PC-9 (cell line): Measurements from ENCODE around the gene OTX1. TPM values are rescaled to one million over a fixed set of nuclear protein-coding genes. Genes with fewer than 3 reads are reported as not detected.

Experiments
- BruUV-seq: library from RNA; stranded (reverse); fragments of 400-500 nt; replicated peaks from 2 replicates; lab custom pipeline; 2021; lab: Mats Ljungman, UMichigan
- CTCF ChIA-PET: fragments of 300-600 bp; sonication (Branson Sonifier 250); formaldehyde crosslinking; loops from one replicate; lab custom pipeline; 2022; ENCODE audit warnings: antibody characterized with exemption; lab: Charles Lee
- POLR2A ChIA-PET: fragments of 300-600 bp; sonication (Branson Sonifier 250); formaldehyde crosslinking; loops from one replicate; lab custom pipeline; 2022; ENCODE audit warnings: antibody characterized with exemption; ENCODE audit not compliant: unreplicated experiment; lab: Charles Lee
- DNase-seq, 2 experiments: peaks; one replicate each; pipeline versions ENCODE4 v3.0.0 to v3.0.0-alpha.2; 2015 to 2022; ENCODE audit warnings: mixed read lengths in 1 of 2
- H2AFZ ChIP-seq: fragments of 200-600 bp; sonication (generic); 2 replicates; pipeline ENCODE4 v1.8.1; 2017; ENCODE audit warnings: antibody characterized with exemption
- H3F3A ChIP-seq: fragments of 200-600 bp; sonication (generic); 2 replicates; pipeline ENCODE4 v1.8.1; 2017; ENCODE audit warnings: antibody characterized with exemption, mild to moderate bottlenecking, low read depth; ENCODE audit not compliant: insufficient read depth
- H3K27ac ChIP-seq: fragments of 200-600 bp; sonication (generic); 2 replicates; pipeline ENCODE4 v1.6.1; 2016; ENCODE audit warnings: mixed run types
- H3K27me3 ChIP-seq: fragments of 200-600 bp; sonication (generic); 2 replicates; pipeline ENCODE4 v1.6.1; 2016; ENCODE audit warnings: low read depth, mixed run types; ENCODE audit not compliant: insufficient read depth
- H3K36me3 ChIP-seq: fragments of 200-600 bp; sonication (generic); 2 replicates; pipeline ENCODE4 v1.6.1; 2016; ENCODE audit warnings: low read depth, mixed run types
- H3K4me1 ChIP-seq: fragments of 200-600 bp; sonication (generic); replicated peaks from 2 replicates; pipeline ENCODE4 v1.6.1; 2016; ENCODE audit warnings: mixed run types; ENCODE audit not compliant: insufficient read depth
- H3K4me2 ChIP-seq: fragments of 200-600 bp; sonication (generic); 2 replicates; pipeline ENCODE4 v1.6.1; 2017; ENCODE audit warnings: mixed run types
- H3K4me3 ChIP-seq: fragments of 200-600 bp; sonication (generic); 2 replicates; pipeline ENCODE4 v1.6.1; 2016; ENCODE audit warnings: mixed run types
- H3K79me2 ChIP-seq: fragments of 200-600 bp; sonication (generic); 2 replicates; pipeline ENCODE4 v1.6.1; 2017; ENCODE audit warnings: low read depth, mixed run types
- H3K9me2 ChIP-seq: fragments of 200-600 bp; sonication (generic); 2 replicates; pipeline ENCODE4 v1.8.1; 2017; ENCODE audit warnings: mild to moderate bottlenecking; ENCODE audit not compliant: insufficient read depth
- H3K9me3 ChIP-seq: fragments of 200-600 bp; sonication (generic); 2 replicates; pipeline ENCODE4 v1.8.1; 2016; ENCODE audit warnings: low read depth; ENCODE audit not compliant: insufficient read depth
- H4K20me1 ChIP-seq: fragments of 200-600 bp; sonication (generic); 2 replicates; pipeline ENCODE4 v1.8.1; 2017; ENCODE audit not compliant: insufficient read depth
- EZH2 ChIP-seq: fragments of 200-600 bp; sonication (generic); IDR thresholded peaks from 2 replicates; pipeline ENCODE4 v1.8.0; 2017; ENCODE audit warnings: antibody characterized with exemption, low read depth
- intact Hi-C: fragments of 100-400 bp; cut with micrococcal nuclease; formaldehyde crosslinking; loops from one replicate; pipeline ENCODE4 v1.10.0; 2022; ENCODE audit not compliant: unreplicated experiment
- total RNA-seq: library from RNA; stranded (reverse); gene quantifications from 2 replicates; pipeline ENCODE4 v1.2.3, GENCODE V29; 2021
- TF ChIP-seq, protein P1 (sequence below): fragments of 200-600 bp; sonication (generic); conservative IDR thresholded peaks from 2 replicates; pipeline ENCODE4 v1.6.1; 2017; ENCODE audit warnings: mixed run types, antibody characterized with exemption, mild to moderate bottlenecking, moderate library complexity

OTX1 gene
- total RNA-seq, 1 experiment from 2014 or later, result 6.8 TPM

DNA sequence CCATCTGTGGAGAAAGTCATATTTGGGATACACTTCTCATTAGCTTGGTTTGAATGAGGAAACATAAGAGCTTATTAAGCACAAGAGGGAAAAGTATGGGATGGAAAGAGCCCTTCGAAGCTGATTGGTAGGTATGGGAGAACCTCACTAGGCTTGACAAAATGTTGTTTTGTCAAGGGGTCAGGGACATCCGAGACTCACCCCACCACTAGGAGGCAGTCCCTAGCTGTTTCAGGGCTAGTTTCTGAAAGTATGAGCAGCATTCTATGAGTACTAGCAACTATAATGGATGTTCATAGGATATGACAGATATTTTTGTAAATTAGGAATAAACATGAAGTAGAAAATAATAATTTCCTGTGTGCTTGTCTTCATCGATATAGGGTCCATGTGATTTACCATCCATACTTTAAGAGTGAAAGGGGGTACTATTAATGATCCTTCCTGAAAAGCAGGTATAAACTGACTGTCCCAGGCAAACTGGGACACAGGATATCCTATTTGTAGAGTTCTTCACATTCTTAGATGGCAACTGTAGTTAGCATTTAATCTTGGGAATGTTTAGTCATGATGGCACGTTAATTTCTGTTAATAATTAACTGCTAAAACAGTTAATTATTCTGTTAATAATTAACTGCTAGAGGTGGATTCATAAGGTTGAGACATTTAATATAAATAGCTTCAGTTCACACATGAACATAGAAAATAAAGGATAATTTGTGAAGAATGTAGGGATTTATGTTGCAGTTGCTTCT lies 28.4 kb downstream of the OTX1 start:
- intact Hi-C loops, result no loop called here
- H3K9me2 ChIP-seq, result no peaks in the 10 kb centered on the region
- no peaks in the 10 kb centered on the region for H3F3A ChIP-seq
- no peaks in the 10 kb centered on the region for H3K79me2 ChIP-seq
- H3K36me3 ChIP-seq, result no peaks in the 10 kb centered on the region
- H3K27ac ChIP-seq, result no peak overlapping the region
- no peaks in the 10 kb centered on the region for H3K9me3 ChIP-seq
- H2AFZ ChIP-seq, result no peak overlapping the region
- BruUV-seq, result no TSS peak
- no peak for TF ChIP-seq EZH2
- TF ChIP-seq, protein P1, sequence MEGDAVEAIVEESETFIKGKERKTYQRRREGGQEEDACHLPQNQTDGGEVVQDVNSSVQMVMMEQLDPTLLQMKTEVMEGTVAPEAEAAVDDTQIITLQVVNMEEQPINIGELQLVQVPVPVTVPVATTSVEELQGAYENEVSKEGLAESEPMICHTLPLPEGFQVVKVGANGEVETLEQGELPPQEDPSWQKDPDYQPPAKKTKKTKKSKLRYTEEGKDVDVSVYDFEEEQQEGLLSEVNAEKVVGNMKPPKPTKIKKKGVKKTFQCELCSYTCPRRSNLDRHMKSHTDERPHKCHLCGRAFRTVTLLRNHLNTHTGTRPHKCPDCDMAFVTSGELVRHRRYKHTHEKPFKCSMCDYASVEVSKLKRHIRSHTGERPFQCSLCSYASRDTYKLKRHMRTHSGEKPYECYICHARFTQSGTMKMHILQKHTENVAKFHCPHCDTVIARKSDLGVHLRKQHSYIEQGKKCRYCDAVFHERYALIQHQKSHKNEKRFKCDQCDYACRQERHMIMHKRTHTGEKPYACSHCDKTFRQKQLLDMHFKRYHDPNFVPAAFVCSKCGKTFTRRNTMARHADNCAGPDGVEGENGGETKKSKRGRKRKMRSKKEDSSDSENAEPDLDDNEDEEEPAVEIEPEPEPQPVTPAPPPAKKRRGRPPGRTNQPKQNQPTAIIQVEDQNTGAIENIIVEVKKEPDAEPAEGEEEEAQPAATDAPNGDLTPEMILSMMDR, result peak; percentile 63
- POLR2A ChIA-PET, result no interaction called here
- H4K20me1 ChIP-seq, result no peaks in the 10 kb centered on the region
- no peaks in the 10 kb centered on the region for H3K4me1 ChIP-seq
- no peak for DNase-seq
- CTCF ChIA-PET, result no interaction called here
- no peaks in the 10 kb centered on the region for H3K27me3 ChIP-seq
- no peak overlapping the region for H3K4me2 ChIP-seq
- H3K4me3 ChIP-seq, result no peak overlapping the region

DNA sequence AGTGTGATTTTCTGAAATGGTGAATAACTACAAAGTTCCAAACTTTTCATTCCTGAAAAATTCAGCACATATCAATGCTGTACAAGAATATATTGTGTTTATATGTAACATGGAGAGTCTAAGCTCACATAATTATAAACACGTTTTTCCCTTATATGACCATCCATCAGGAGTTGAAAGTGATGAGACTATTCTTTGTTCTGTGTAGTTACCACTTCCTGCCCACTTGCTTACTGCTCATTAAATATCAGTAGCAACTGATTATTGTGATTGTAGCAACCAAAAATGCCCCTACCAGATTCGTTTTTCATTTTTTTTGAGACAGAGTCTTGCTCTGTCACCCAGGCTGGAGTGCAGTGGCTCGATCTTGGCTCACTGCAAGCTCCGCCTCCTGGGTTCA lies 30.8 kb downstream of the OTX1 start:
- no peak for TF ChIP-seq EZH2
- TF ChIP-seq, protein P1, result no peak
- POLR2A ChIA-PET, result no interaction called here
- DNase-seq, result no peak
- Histone ChIP-seq H4K20me1 (no peaks in the 10 kb centered on the region), H3K4me3 (no peak overlapping the region), H3K27me3 (no peaks in the 10 kb centered on the region), H3K4me1 (no peaks in the 10 kb centered on the region), H3F3A (no peaks in the 10 kb centered on the region), H3K79me2 (no peaks in the 10 kb centered on the region), H3K27ac (no peak overlapping the region), H2AFZ (no peak overlapping the region), H3K9me2 (no peaks in the 10 kb centered on the region), H3K9me3 (no peaks in the 10 kb centered on the region), H3K36me3 (no peaks in the 10 kb centered on the region), H3K4me2 (no peak overlapping the region)
- no TSS peak for BruUV-seq
- intact Hi-C loops, result no loop called here
- CTCF ChIA-PET, result interaction anchor here (0.6 kb wide), 1 partner anchor 1030 kb away, joined by 5 read pairs; no protein-coding TSS in a partner anchor

DNA sequence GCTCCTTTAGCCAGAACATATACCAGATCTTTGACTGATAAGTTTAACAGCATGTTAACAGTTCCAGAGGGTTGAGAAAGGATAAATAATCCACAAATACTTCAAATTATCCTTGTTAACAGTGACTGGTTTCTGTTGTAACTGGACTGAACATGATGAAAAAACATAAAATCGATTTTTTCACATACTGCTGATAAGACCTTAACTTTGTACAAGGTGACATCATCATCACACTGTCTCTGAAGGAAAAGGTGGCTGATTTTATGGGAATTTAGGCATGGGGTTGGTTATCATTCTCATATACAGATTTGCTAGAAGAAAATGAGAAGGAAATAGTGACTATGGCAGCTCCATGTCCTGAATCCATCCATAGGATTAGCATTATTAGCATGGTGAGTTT lies 36.1 kb downstream of the OTX1 start:
- Histone ChIP-seq H3K36me3 (no peaks in the 10 kb centered on the region), H3K4me2 (no peak overlapping the region), H3K9me3 (no peaks in the 10 kb centered on the region), H3K4me1 (no peaks in the 10 kb centered on the region), H3K27me3 (no peaks in the 10 kb centered on the region), H3K27ac (no peak overlapping the region), H4K20me1 (no peaks in the 10 kb centered on the region), H3K9me2 (no peaks in the 10 kb centered on the region), H3F3A (no peaks in the 10 kb centered on the region), H3K4me3 (no peak overlapping the region), H3K79me2 (no peaks in the 10 kb centered on the region), H2AFZ (no peak overlapping the region)
- ChIA-PET CTCF (no interaction called here), POLR2A (interaction anchor here (0.7 kb wide), 1 partner anchor 813 kb away, joined by 4 read pairs; no protein-coding TSS in a partner anchor)
- intact Hi-C loops, result no loop called here
- DNase-seq, result no peak
- no peak for TF ChIP-seq EZH2
- TF ChIP-seq, protein P1, result no peak
- no TSS peak for BruUV-seq
